Measurements from ENCODE around the gene AFMID. TPM values are rescaled to one million over a fixed set of nuclear protein-coding genes. Genes with fewer than 3 reads are reported as not detected.

AFMID gene
- total and polyA plus RNA-seq, 2 donors (not counting 3 experiments of a cell fraction or from before 2014, with no cell fraction given): 33.5 to 42.9 TPM

DNA sequence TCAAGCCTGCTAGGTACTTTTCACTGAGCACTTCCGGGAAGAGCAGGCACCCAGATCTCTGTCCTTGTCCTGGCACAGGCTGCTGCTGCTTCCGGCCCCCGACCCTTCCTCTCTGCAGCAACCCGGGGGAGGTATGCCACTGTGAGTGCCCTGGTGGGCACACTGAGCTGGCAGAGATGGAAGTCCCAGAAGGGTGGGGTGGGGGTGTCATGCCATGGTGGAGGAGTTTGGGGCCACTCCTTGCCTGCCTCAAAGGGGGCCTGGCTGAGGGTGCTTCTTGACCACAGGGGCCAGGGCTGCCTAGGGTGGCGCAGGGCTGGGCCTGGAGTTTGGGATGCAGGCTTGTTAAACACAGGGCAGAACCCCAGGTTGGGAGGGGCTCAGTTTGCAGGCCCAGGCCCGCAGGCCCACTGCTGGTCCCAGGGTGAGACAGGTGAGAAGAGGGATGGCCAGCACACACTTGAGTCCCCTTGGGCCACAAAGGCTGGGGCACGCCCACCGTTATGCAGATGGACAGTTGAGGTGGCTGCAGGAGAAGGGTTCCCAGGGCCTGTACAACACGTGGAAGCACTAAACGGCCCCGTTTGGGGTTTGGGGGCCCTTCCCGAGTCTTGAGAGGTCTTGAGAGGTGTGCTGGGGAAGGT is 53.0 kb downstream of the AFMID start:
- CTCF ChIA-PET: interaction anchor here (0.7 kb wide), 1 partner anchor 11 kb away, joined by 4 read pairs; no protein-coding TSS in a partner anchor
- TF ChIP-seq, protein P1, sequence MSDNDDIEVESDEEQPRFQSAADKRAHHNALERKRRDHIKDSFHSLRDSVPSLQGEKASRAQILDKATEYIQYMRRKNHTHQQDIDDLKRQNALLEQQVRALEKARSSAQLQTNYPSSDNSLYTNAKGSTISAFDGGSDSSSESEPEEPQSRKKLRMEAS (IDR thresholded peaks at IDR 0.05; ENCODE audit: insufficient read depth, insufficient read length): no peak
- TF ChIP-seq EZH2 (IDR thresholded peaks at IDR 0.05; ENCODE audit: borderline replicate concordance, low read depth, low read length, severe bottlenecking): no peak
- TF ChIP-seq, protein P2, sequence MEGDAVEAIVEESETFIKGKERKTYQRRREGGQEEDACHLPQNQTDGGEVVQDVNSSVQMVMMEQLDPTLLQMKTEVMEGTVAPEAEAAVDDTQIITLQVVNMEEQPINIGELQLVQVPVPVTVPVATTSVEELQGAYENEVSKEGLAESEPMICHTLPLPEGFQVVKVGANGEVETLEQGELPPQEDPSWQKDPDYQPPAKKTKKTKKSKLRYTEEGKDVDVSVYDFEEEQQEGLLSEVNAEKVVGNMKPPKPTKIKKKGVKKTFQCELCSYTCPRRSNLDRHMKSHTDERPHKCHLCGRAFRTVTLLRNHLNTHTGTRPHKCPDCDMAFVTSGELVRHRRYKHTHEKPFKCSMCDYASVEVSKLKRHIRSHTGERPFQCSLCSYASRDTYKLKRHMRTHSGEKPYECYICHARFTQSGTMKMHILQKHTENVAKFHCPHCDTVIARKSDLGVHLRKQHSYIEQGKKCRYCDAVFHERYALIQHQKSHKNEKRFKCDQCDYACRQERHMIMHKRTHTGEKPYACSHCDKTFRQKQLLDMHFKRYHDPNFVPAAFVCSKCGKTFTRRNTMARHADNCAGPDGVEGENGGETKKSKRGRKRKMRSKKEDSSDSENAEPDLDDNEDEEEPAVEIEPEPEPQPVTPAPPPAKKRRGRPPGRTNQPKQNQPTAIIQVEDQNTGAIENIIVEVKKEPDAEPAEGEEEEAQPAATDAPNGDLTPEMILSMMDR (IDR thresholded peaks at IDR 0.05; ENCODE audit: extremely low read depth in 1 of 2, insufficient read depth in 1 of 2, low read depth in 1 of 2, low read length in 2 of 2): no peak
- TF ChIP-seq GATA2 (IDR thresholded peaks at IDR 0.05; ENCODE audit: insufficient read depth, insufficient read length, low read depth, low read length): no peak
- no peak for TF ChIP-seq MYC (IDR thresholded peaks at IDR 0.05; ENCODE audit: low read depth, low read length)
- no peak for TF ChIP-seq JUN (IDR thresholded peaks at IDR 0.05; ENCODE audit: borderline replicate concordance, insufficient read depth, insufficient read length, low read depth)
- no peak for TF ChIP-seq FOS (IDR thresholded peaks at IDR 0.05; ENCODE audit: borderline replicate concordance, insufficient read depth, low read length)
- TF ChIP-seq POLR2A (IDR thresholded peaks at IDR 0.05; ENCODE audit: low read depth, low read length): no peak
- no peak for TF ChIP-seq POLR2AphosphoS5 (IDR thresholded peaks at IDR 0.05; ENCODE audit: insufficient read depth, low read depth, low read length)
- H2AFZ ChIP-seq (ENCODE audit: low read depth, low read length): no peak overlapping the region
- H3K36me3 ChIP-seq (ENCODE audit: control insufficient read depth in 2 of 2, extremely low read depth in 1 of 2, insufficient read depth in 2 of 2, low read length in 2 of 2): no peaks in the 10 kb centered on the region
- no peak overlapping the region for H3K4me3 ChIP-seq (replicated peaks in 1 of 3; ENCODE audit: insufficient read depth in 1 of 3, low read depth in 1 of 3, low read length in 3 of 3)
- H3K9ac ChIP-seq (replicated peaks; ENCODE audit: extremely low read depth, insufficient read depth, low read length): no peak overlapping the region
- H4K20me1 ChIP-seq (replicated peaks; ENCODE audit: control insufficient read depth, extremely low read depth, insufficient read depth, low read length): no peaks in the 10 kb centered on the region
- intact Hi-C loops (cut with micrococcal nuclease) (no loop called here), dilution Hi-C loops (cut with MboI; ENCODE audit: extremely low pct_ligation_motif_present, low sequenced_read_pairs) (no loop called here)
- peaks cover 1% of the 10 kb centered on the region for H3K4me1 ChIP-seq (ENCODE audit: control insufficient read depth, extremely low read depth, insufficient read depth, low read length)
- FAIRE-seq (no peak), DNase-seq (ENCODE audit: low read depth, low spot score) (no peak)
- H3K9me1 ChIP-seq (replicated peaks; ENCODE audit: control insufficient read depth, extremely low read depth, insufficient read depth, low read length): no peaks in the 10 kb centered on the region
- no peak overlapping the region for H3K27ac ChIP-seq (ENCODE audit: insufficient read depth, low read depth, low read length)
- H3K79me2 ChIP-seq (ENCODE audit: control insufficient read depth, insufficient read depth, low read length): no peaks in the 10 kb centered on the region
- POLR2A ChIA-PET: no interaction called here
- BruUV-seq (replicated peaks): no TSS peak
- no peak overlapping the region for H3K4me2 ChIP-seq (ENCODE audit: insufficient read depth, low read length)
- no peaks in the 10 kb centered on the region for H3K27me3 ChIP-seq (ENCODE audit: control insufficient read depth in 2 of 2, insufficient read depth in 2 of 2, low read length in 2 of 2)
- H3K9me3 ChIP-seq (replicated peaks; ENCODE audit: control insufficient read depth, insufficient read depth, low read length): no peaks in the 10 kb centered on the region
